Eye (tissue), 1 donor: ENCODE measurements around the gene LYPLA2.

ENCODE experiments used
- DNase-seq: peaks from one replicate; pipeline ENCODE4 v3.0.0-alpha.2; 2015

LYPLA2 gene

DNA sequence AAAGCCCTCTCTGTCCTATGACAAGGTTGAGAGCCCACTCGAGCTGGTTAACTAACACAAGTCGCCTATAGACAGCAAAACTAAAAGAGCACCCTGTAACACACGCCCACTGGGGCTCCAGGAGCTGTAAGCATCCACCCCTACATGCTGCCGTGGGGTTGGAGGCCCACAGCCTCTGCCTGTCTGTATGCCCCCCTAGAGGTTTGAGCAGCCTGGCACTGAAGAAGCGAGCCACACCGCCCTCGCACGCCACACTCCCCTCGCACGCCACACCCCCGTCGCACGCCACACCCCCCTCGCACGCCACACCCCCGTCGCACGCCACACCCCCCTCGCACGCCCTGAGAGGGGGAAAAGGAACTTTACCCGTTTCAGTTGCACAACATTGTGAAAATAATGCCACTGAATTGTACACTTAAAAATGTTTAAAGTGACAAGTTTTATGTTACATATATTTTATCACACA is 47.5 kb downstream of the LYPLA2 start:
- peak; percentile 60 for DNase-seq

DNA sequence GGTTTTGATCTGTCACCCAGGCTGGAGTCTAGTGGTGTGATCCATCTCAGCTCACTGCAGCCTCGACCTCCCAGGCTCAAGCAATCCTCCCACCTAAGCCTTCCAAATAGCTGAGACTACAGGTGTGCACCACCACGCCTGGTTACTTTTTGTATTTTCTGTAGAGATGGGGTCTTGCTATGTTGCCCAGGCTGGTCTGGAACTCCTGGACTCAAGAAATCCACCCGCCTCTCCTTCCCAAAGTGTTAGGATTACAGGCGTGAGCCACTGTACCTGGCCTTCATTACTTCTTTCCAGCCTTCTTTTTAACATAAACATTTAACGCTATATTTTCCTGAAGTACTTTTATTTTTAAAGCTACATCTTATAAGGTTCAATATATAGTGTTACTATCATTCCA is 52.7 kb downstream of the LYPLA2 start:
- no peak for DNase-seq
